GM18520 (cell line): Measurements from ENCODE around the gene ABHD16B.
"Not testable (repeated sequence)": the region's sequence is repeated elsewhere in the genome, so short reads cannot be mapped to it uniquely, and the experiment has no call there.

Source experiments
- ATAC-seq: cut with Tn5 transposase; IDR thresholded peaks from one replicate; pipeline ENCODE4 v1.9.1; 2021; ENCODE audit not compliant: unreplicated experiment

The ABHD16B gene

GRCh38 chr20:63877755-63878470 is 16.6 kb downstream of the ABHD16B start:
- ATAC-seq = no peak

GRCh38 chr20:63878899-63879663 is 17.8 kb downstream of the ABHD16B start:
- ATAC-seq = no peak

GRCh38 chr20:63880901-63881300 is 19.6 kb downstream of the ABHD16B start:
- not testable (repeated sequence) for ATAC-seq

- no peak for ATAC-seq
Measured at GRCh38 chr20:63881451-63882226, 20.3 kb downstream of the ABHD16B start.

GRCh38 chr20:63882257-63883200 is 21.2 kb downstream of the ABHD16B start:
- no peak for ATAC-seq

- no peak for ATAC-seq
Measured at GRCh38 chr20:63883201-63883593, 21.9 kb downstream of the ABHD16B start.

- ATAC-seq = no peak
Measured at GRCh38 chr20:63884506-63885263, 23.4 kb downstream of the ABHD16B start.

- no peak for ATAC-seq
Measured at GRCh38 chr20:63885264-63886053, 24.2 kb downstream of the ABHD16B start.

- ATAC-seq = no peak
Measured at GRCh38 chr20:63886054-63886419, 24.7 kb downstream of the ABHD16B start.

GRCh38 chr20:63886921-63887320 is 25.6 kb downstream of the ABHD16B start:
- no peak for ATAC-seq

GRCh38 chr20:63889241-63890200 is 28.2 kb downstream of the ABHD16B start:
- no peak for ATAC-seq

GRCh38 chr20:63890201-63890576 is 28.9 kb downstream of the ABHD16B start:
- no peak for ATAC-seq

- no peak for ATAC-seq
Measured at GRCh38 chr20:63890616-63891015, 29.3 kb downstream of the ABHD16B start.

- no peak for ATAC-seq
Measured at GRCh38 chr20:63891061-63892002, 30.0 kb downstream of the ABHD16B start.

GRCh38 chr20:63892402-63892801 is 31.1 kb downstream of the ABHD16B start:
- ATAC-seq = no peak

GRCh38 chr20:63893999-63894357 is 32.7 kb downstream of the ABHD16B start:
- ATAC-seq = no peak
